Fibroblast of the conjunctiva (primary cell): ENCODE measurements around the gene TMEM37.
A peak's percentile ranks its signal among the peaks of the same experiment; 100 is the strongest.

Experiments used
- DNase-seq: peaks from one replicate; pipeline ENCODE4 v3.0.0-alpha.2; 2010; ENCODE audit warnings: low read depth

The TMEM37 gene

DNA sequence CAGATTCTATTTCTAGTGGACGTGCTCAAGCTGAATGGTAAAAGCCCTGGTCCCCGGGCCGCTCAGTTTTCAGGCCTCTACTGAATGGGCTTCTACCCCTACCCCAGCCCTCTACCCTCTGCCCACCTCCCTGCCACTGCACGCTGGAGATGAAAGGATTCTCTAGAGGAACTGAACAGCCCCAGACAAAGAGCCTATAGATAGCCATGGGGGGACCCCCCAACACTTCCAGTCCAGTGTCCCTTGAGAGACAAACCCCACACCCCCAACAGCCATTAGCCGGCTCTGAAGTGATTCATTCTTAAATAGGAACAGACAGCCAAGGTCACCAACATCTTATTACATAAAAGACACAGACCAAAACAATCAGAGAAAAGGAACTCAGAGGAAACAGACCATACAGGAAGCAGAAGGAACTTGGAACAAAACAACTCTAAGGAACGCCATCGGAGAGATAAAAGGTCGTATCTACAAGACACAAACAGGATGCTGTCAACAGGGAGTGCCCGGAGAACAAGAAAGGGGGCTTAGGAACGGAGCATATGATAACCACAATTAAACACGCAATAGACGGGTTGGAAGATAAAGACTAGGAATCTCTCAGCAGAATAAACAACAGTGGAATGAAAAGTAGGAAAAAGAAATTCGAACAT, 23.5 kb downstream of the TMEM37 start:
- DNase-seq: no peak

GRCh38 chr2:119460076-119460475, 28.4 kb downstream of the TMEM37 start:
- no peak for DNase-seq

DNA sequence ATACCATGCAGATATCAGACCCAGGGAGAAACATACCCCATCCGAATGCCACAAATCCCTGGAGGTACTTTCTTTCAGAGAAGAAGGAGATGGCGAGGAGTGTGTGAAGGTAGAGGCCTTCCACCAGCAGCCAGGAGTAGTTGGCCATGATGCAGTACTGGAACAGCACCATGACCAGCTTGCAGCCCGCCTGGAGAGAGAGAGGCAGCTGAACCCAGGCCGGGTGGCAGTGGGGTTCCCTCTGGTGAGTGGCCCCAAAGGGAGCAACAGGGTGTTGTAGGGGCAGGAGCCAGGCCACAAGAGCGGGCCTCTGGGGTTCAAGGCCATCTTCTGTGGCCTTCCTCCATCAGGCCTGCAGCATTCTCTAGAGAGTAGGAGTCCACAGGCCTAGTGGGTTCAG, 30.2 kb downstream of the TMEM37 start:
- no peak for DNase-seq

DNA sequence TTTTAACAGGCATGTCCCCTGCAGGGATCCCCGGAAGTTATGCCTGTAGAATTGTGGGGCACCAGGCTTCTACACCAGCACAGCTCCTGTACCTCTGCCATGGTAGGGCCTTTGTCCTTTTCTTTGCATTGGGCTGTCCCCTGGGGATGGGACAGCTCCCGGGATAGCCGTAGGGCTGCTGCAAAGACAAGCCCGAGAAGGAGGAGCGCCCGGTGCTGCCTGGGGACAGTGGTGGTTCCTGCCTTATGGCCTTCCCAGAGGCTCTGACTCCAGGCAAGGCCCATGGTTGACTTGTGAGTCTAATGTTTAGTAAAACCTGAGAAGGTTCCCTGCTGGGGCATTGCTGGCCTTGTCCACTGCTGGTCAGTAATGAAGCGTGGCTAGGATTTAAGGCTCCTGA, 30.9 kb downstream of the TMEM37 start:
- DNase-seq: no peak

- no peak for DNase-seq
These were observed 31.5 kb downstream of the TMEM37 start for GRCh38 chr2:119463136-119463535.

GRCh38 chr2:119463990-119464389, 32.3 kb downstream of the TMEM37 start:
- DNase-seq: no peak

DNA sequence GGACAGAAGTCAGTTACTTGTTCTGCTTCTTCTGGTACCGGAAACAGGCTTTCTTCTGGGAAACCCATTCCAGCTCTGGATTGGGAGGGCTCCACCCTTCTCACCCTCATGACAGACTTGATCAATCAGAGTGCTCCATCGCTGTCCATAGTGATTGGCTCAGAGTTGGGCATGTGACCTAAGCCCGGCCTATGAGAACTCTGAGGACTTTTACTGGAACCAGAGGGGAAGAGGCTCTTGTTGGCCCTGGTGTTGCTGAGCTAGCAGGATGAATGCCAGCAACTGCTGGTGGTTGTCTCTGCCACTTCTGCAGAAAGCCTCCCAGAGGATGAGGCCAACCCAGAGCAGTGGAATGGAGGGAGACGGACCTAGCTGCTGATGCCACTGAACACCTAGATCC, 33.3 kb downstream of the TMEM37 start:
- no peak for DNase-seq

GRCh38 chr2:119465687-119466086, 34.0 kb downstream of the TMEM37 start:
- no peak for DNase-seq

GRCh38 chr2:119466373-119466772, 34.7 kb downstream of the TMEM37 start:
- DNase-seq: no peak

DNA sequence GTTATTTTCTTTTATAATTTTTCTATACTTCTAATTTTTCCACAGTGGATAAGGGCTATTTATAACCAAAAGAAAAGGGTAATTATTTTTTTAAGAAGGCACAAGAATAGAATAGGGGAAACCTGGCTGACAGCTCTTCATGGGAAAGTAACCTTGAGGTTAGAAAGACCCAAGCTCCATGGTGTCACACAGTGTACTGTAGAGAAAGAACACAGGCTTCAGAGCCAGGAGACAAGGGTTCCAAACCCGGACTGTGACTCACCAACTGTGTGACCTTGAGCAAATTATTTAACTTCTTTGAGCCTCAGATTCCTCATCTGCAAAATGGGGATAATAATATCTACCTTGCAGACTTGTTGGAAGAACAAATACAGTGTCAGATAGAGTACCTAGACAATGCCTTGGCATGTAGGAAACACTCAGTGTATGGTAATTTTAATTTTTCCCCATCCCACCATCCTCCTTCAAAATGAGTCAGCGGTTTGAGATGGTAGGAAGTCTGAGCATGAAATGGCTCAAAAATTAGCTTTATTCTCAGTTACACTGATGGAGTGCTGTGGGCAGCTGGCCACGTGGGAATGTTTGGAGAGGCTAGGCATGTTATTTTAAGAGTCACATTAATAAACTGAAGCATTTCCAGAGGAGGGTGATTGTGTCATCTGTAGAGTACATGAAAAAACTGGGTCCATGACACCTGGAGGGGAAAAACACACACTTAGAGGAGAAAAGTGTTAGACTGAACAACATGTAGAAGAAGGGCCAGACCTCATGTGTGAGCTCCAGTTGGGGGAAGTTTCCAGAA, 36.7 kb downstream of the TMEM37 start:
- no peak for DNase-seq

GRCh38 chr2:119469131-119469530, 37.5 kb downstream of the TMEM37 start:
- no peak for DNase-seq

GRCh38 chr2:119469661-119470297, 38.1 kb downstream of the TMEM37 start:
- DNase-seq: no peak

DNA sequence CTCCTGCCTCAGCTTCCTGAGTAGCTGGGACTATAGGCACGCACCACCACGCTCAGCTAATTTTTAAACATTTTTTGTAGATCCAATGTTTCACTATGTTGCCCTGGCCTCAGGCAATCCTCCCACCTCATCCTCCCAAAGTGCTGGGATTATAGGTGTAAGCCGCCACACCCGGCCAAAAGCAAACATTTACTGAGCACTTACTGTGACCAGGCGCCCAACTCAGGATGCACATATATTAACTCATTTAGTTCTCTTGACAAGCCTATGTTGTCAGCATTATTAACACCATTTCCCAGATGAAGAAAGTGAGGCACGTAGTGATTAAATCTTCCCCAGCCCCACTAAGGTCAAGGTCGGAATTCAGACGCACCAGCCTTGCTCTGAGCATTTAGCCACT, 41.1 kb downstream of the TMEM37 start:
- DNase-seq: no peak

DNA sequence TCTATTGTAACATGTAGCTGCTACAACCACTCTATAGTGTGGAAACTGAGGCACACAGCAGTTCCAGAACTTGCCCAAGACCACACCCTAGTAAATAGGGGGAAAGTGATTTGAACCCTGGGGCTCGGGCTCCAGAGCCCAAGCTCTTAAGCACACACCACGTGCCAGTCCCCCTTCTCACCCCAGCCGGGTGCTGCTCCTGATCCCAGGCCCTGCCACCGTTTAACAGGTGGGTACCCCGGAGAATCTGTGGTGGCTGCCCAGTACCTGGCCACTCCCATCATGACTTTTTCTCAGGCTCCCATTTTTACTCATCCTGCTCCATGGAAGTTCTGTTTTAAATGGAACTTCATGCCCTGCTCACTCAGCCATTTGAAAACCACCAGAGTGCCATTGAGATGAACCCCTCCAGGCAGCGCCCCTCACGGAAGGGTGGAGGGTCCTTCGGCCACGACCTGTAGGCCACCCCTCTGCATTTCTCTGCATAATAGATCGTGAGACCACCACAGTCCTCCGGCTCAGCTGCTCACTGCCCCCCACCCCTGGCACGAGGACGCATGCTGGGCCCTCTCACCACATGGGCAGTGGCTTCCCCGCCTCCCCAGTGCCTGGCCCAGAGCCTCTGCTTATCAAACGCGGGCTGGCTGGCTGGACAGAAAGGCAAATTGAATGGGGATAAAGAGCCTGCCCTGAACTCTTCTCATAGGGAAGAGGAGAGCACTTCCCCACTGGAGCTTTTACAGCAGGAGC, 42.1 kb downstream of the TMEM37 start:
- no peak for DNase-seq

GRCh38 chr2:119474371-119475224, 42.9 kb downstream of the TMEM37 start:
- no peak for DNase-seq

DNA sequence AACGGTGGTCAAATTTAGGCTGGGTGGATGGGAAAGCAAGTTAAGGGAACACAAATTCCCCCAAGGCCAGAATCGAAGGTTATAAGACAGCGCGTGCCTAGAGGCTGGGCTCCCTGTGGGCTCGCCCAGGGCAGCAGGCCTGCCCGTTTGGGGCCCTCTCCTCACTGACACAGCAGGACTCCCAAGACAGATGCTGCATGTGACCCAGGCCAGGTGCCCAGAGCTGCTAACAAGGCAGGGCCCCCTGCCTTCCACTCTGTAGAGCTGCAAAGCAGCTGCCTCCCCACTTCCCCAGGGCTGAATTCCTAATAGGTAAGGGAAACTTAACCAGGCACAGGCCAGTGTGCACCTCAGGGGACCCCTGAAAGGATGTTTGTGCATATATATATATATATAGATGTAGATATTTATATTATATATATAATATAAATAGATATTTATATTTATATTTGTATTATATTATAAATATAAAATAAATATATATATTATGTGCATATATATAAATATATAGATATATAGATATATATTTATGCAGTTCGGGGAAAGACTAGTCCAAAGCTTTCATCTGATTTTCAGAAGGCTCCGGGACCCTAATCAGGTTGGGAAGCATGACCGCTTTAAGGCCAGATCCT, 43.7 kb downstream of the TMEM37 start:
- DNase-seq: no peak

DNA sequence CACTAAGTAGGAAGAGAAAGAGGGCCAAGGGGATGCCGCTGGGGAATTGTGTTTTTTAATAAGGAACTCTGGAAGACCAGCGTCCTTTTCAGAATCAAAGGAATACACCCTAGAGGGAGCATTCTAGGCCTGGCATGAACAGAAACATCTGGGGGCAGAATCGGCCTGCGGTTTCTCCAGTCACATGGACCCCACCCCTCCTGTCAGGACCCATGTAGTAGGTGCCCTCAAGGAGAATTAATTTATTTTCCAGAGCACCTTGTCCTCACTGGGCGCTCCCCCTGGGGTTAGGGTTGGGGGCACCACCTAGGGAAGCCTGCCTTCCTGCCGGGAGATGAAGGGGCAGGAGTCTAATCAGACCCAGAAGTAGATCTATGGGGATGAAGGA, 44.2 kb downstream of the TMEM37 start:
- no peak for DNase-seq

GRCh38 chr2:119476301-119477112, 44.9 kb downstream of the TMEM37 start:
- peak; percentile 38 for DNase-seq

GRCh38 chr2:119477113-119477505, 45.5 kb downstream of the TMEM37 start:
- no peak for DNase-seq
